HG03565 (cell line): Measurements from ENCODE around the gene IL22RA1.

ENCODE experiments used
- ATAC-seq: cut with Tn5 transposase; IDR thresholded peaks from one replicate; pipeline ENCODE4 v1.9.1; 2021; ENCODE audit warnings: mild to moderate bottlenecking, moderate library complexity; ENCODE audit not compliant: unreplicated experiment

IL22RA1 gene

GRCh38 chr1:24168245-24168644 is 25.3 kb upstream of the IL22RA1 start:
- no peak for ATAC-seq

GRCh38 chr1:24167008-24167407 is 24.1 kb upstream of the IL22RA1 start:
- ATAC-seq = no peak

GRCh38 chr1:24165500-24165899 is 22.6 kb upstream of the IL22RA1 start:
- ATAC-seq = no peak

- ATAC-seq = no peak
Measured at GRCh38 chr1:24164004-24164403, 21.1 kb upstream of the IL22RA1 start.

GRCh38 chr1:24162201-24162600 is 19.3 kb upstream of the IL22RA1 start:
- no peak for ATAC-seq

GRCh38 chr1:24161270-24161669 is 18.3 kb upstream of the IL22RA1 start:
- no peak for ATAC-seq

GRCh38 chr1:24159366-24159765 is 16.4 kb upstream of the IL22RA1 start:
- ATAC-seq = no peak

GRCh38 chr1:24157918-24158481 is 15.1 kb upstream of the IL22RA1 start:
- ATAC-seq = no peak

GRCh38 chr1:24156542-24157260 is 13.8 kb upstream of the IL22RA1 start:
- ATAC-seq = no peak

- no peak for ATAC-seq
Measured at GRCh38 chr1:24155011-24155782, 12.3 kb upstream of the IL22RA1 start.

GRCh38 chr1:24154215-24154614 is 11.3 kb upstream of the IL22RA1 start:
- ATAC-seq = no peak

GRCh38 chr1:24152631-24153494 is 9.9 kb upstream of the IL22RA1 start:
- no peak for ATAC-seq

- no peak for ATAC-seq
Measured at GRCh38 chr1:24151175-24151533, 8.2 kb upstream of the IL22RA1 start.

GRCh38 chr1:24150234-24151174 is 7.6 kb upstream of the IL22RA1 start:
- ATAC-seq = peak; percentile 51

GRCh38 chr1:24149866-24150233 is 6.9 kb upstream of the IL22RA1 start:
- no peak for ATAC-seq

GRCh38 chr1:24147816-24148215 is 4.9 kb upstream of the IL22RA1 start:
- no peak for ATAC-seq

- ATAC-seq = no peak
Measured at GRCh38 chr1:24147194-24147593, 4.3 kb upstream of the IL22RA1 start.

GRCh38 chr1:24141311-24141997 is 1.5 kb downstream of the IL22RA1 start:
- no peak for ATAC-seq

- ATAC-seq = no peak
Measured at GRCh38 chr1:24140741-24141181, 2.2 kb downstream of the IL22RA1 start.
